GM12878 (cell line): Measurements from ENCODE around the gene PTPRM. TPM values are rescaled to one million over a fixed set of nuclear protein-coding genes. Genes with fewer than 3 reads are reported as not detected.

ENCODE experiments used
- ATAC-seq: fragments of 200-7000 bp; cut with Tn5 transposase; 3 replicates; pipeline ENCODE4 v1.9.1; 2020; ENCODE audit warnings: mild to moderate bottlenecking, moderate library complexity
- BruUV-seq: library from RNA; stranded (reverse); fragments of 400-500 nt; replicated peaks from 2 replicates; lab custom pipeline; 2021; lab: Mats Ljungman, UMichigan
- CTCF ChIA-PET: fragments of 300-600 bp; sonication (Branson Sonifier 250); formaldehyde crosslinking; extraction: SDS; loops from one replicate; lab custom pipeline; 2021; ENCODE audit warnings: inconsistent platforms; lab: Yijun Ruan, JAX
- POLR2A ChIA-PET: fragments of 350-600 bp; formaldehyde crosslinking; extraction: SDS; loops from one replicate; lab custom pipeline; 2021; ENCODE audit warnings: inconsistent platforms; lab: Charles Lee
- RAD21 ChIA-PET: fragments of 300-600 bp; sonication (Branson Sonifier 250); formaldehyde crosslinking; loops from one replicate; lab custom pipeline; 2023; ENCODE audit warnings: antibody characterized with exemption; ENCODE audit not compliant: unreplicated experiment; lab: Charles Lee
- SMC1A ChIA-PET: fragments of 300-600 bp; sonication (Branson Sonifier 250); formaldehyde crosslinking; loops from one replicate; lab custom pipeline; 2023; ENCODE audit not compliant: unreplicated experiment, uncharacterized antibody; lab: Charles Lee
- DNase-seq: peaks from one replicate; pipeline ENCODE4 v3.0.0-alpha.2; 2011; ENCODE audit warnings: low read depth, low spot score
- FAIRE-seq: peaks from 3 replicates; lab custom pipeline; 2011; peaks lifted over from hg19 to GRCh38; lab: Jason Lieb, UNC
- H2AFZ ChIP-seq: 2 replicates; pipeline ENCODE4 v1.6.0; 2011; ENCODE audit warnings: low read depth, low read length, control low read depth; ENCODE audit not compliant: control insufficient read depth
- H3K27ac ChIP-seq: 2 replicates; pipeline ENCODE4 v1.5.1; 2011; ENCODE audit warnings: control low read depth; ENCODE audit not compliant: control insufficient read depth, insufficient read depth
- H3K27me3 ChIP-seq, 2 experiments: replicated peaks in 1 of 2; 2 replicates each; pipeline versions ENCODE4 v1.6.0 to v1.6.1; 2011; ENCODE audit warnings: low read length in 1 of 2; ENCODE audit not compliant: control insufficient read depth in 2 of 2, insufficient read depth in 2 of 2
- H3K36me3 ChIP-seq, 2 experiments: 2 replicates each; pipeline ENCODE4 v1.5.1; 2011; ENCODE audit warnings: low read length in 1 of 2; ENCODE audit not compliant: control insufficient read depth in 2 of 2, insufficient read depth in 2 of 2
- H3K4me1 ChIP-seq: 2 replicates; pipeline ENCODE4 v1.6.1; 2011; ENCODE audit warnings: mild to moderate bottlenecking, low read length, moderate library complexity, mixed read lengths; ENCODE audit not compliant: control insufficient read depth, insufficient read depth
- H3K4me2 ChIP-seq: 2 replicates; pipeline ENCODE4 v1.6.0; 2011; ENCODE audit warnings: control low read depth; ENCODE audit not compliant: control insufficient read depth, insufficient read depth
- H3K4me3 ChIP-seq: fragments of 200-600 bp; sonication (generic); 2 replicates; pipeline ENCODE4 v1.5.1; 2016
- H3K79me2 ChIP-seq: 2 replicates; pipeline ENCODE4 v1.6.0; 2011; ENCODE audit warnings: low read length; ENCODE audit not compliant: control insufficient read depth, insufficient read depth
- H3K9ac ChIP-seq: 2 replicates; pipeline ENCODE4 v1.8.0; 2011; ENCODE audit warnings: low read length, control low read depth, mixed read lengths; ENCODE audit not compliant: control insufficient read depth, insufficient read depth
- H3K9me3 ChIP-seq: replicated peaks from 3 replicates; pipeline ENCODE4 v1.5.1; 2011; ENCODE audit warnings: mild to moderate bottlenecking, low read length; ENCODE audit not compliant: control insufficient read depth, insufficient read depth
- H4K20me1 ChIP-seq: 2 replicates; pipeline ENCODE4 v1.6.0; 2011; ENCODE audit not compliant: control insufficient read depth, insufficient read depth
- ASH2L ChIP-seq: fragments of 300-600, 200-600 bp; sonication (generic); IDR thresholded peaks from 2 replicates; pipeline ENCODE4 v1.6.1; 2017; ENCODE audit warnings: low read depth, mild to moderate bottlenecking, borderline replicate concordance
- ATF7 ChIP-seq: fragments of 450-650 bp; IDR thresholded peaks from 2 replicates; pipeline ENCODE4 v1.6.1; 2016; ENCODE audit warnings: low read depth, mild to moderate bottlenecking
- CHD2 ChIP-seq: IDR thresholded peaks from 2 replicates; pipeline ENCODE4 v1.6.1; 2011; ENCODE audit warnings: low read depth, low read length, improper control_type of control experiment, borderline replicate concordance
- CHD4 ChIP-seq: fragments of 200-600 bp; sonication (generic); IDR thresholded peaks from 2 replicates; pipeline ENCODE4 v1.6.1; 2016; ENCODE audit warnings: mild to moderate bottlenecking
- E2F8 ChIP-seq: fragments of 450-650 bp; IDR thresholded peaks from 2 replicates; pipeline ENCODE4 v1.6.1; 2018; ENCODE audit warnings: mild to moderate bottlenecking, low read depth, moderate library complexity; ENCODE audit not compliant: partially characterized antibody
- EZH2 ChIP-seq: IDR thresholded peaks from 2 replicates; pipeline ENCODE4 v1.6.1; 2012; ENCODE audit warnings: low read depth, mild to moderate bottlenecking, control low read depth, inconsistent platforms, low read length, borderline replicate concordance; ENCODE audit not compliant: control insufficient read depth
- FOS ChIP-seq: IDR thresholded peaks from 3 replicates; pipeline ENCODE4 v1.6.1; 2011; ENCODE audit warnings: borderline replicate concordance; ENCODE audit not compliant: insufficient read length; ENCODE audit errors: extremely low read depth
- IRF4 ChIP-seq: IDR thresholded peaks from 2 replicates; pipeline ENCODE4 v1.6.1; 2011; ENCODE audit warnings: low read depth, low read length
- KDM1A ChIP-seq: fragments of 200-600 bp; sonication (generic); IDR thresholded peaks from 2 replicates; pipeline ENCODE4 v1.6.1; 2016; ENCODE audit warnings: borderline replicate concordance
- MTA3 ChIP-seq: IDR thresholded peaks from 2 replicates; pipeline ENCODE4 v1.6.1; 2012; ENCODE audit warnings: low read length, inconsistent platforms, borderline replicate concordance
- NR2C2 ChIP-seq: IDR thresholded peaks from 2 replicates; pipeline ENCODE4 v1.6.1; 2011; ENCODE audit warnings: borderline replicate concordance, low read depth; ENCODE audit not compliant: control insufficient read depth, insufficient read length
- SREBF1 ChIP-seq: IDR thresholded peaks from 2 replicates; pipeline ENCODE4 v1.6.1; 2012; ENCODE audit warnings: mild to moderate bottlenecking, low read length
- STAT1 ChIP-seq: fragments of 450-650 bp; conservative IDR thresholded peaks from 2 replicates; pipeline ENCODE4 v1.6.1; 2014; ENCODE audit warnings: antibody characterized with exemption, mild to moderate bottlenecking
- USF1 ChIP-seq: IDR thresholded peaks from 2 replicates; pipeline ENCODE4 v1.6.1; 2011; ENCODE audit warnings: borderline replicate concordance, low read depth, mild to moderate bottlenecking, moderate library complexity, mixed read lengths, low read length; ENCODE audit not compliant: insufficient read depth; ENCODE audit errors: extremely low read length
- WRNIP1 ChIP-seq: IDR thresholded peaks from 2 replicates; pipeline ENCODE4 v1.6.1; 2011; ENCODE audit warnings: low read depth, low read length, improper control_type of control experiment, borderline replicate concordance
- ZBTB40 ChIP-seq: fragments of 450-650 bp; IDR thresholded peaks from 2 replicates; pipeline ENCODE4 v1.6.1; 2016; ENCODE audit warnings: mild to moderate bottlenecking, moderate library complexity, borderline replicate concordance
- ZZZ3 ChIP-seq: IDR thresholded peaks from 2 replicates; pipeline ENCODE4 v1.6.1; 2011; ENCODE audit warnings: low read depth; ENCODE audit not compliant: control insufficient read depth, insufficient read length
- WGBS: methylation state at CpG from one replicate; pipeline ENCODE4 v1.1.6; 2016; ENCODE audit warnings: low lambda C conversion rate; ENCODE audit not compliant: insufficient replicate concordance, insufficient coverage; ENCODE audit errors: missing lambda C conversion rate; 5-methylcytosine and 5-hydroxymethylcytosine counted together
- in situ Hi-C: fragments of 300-500 bp; cut with MboI; formaldehyde crosslinking; loops from 9 replicates; pipeline ENCODE4 v1.14.3; 2018; ENCODE audit warnings: mixed read lengths
- intact Hi-C: fragments of 100-400 bp; cut with micrococcal nuclease; formaldehyde crosslinking; loops from one replicate; pipeline ENCODE4 v1.14.2; 2022; ENCODE audit not compliant: unreplicated experiment
- polyA plus RNA-seq, 11 experiments: library from polyadenylated mRNA; depleted of rRNA in 4 of 11; unstranded in 6 of 11; stranded (reverse) in 5 of 11; fragments of >200 nt; fragmentation: Nextera tagmentation in 4 of 11; fragmentation: Illumina TruSeq in 1 of 11; extraction: Ambion mirVana in 4 of 11; extraction: Trizol in 1 of 11; gene quantifications; 1 replicate in 1 of 11; 2 replicates in 10 of 11; pipeline versions ENCODE4 v1.2.1 to v1.2.3, GENCODE V29; 2011 to 2016; ENCODE audit warnings: inconsistent platforms in 2 of 11, missing spikeins in 2 of 11, low read depth in 1 of 11
- total RNA-seq, 4 experiments: library from RNA; depleted of rRNA in 3 of 4; stranded (reverse); fragments of >200 nt in 3 of 4; fragmentation: Illumina TruSeq in 1 of 4; extraction: Trizol in 1 of 4; gene quantifications; 2 replicates each; pipeline versions ENCODE4 v1.2.1 to v1.2.3, GENCODE V29; 2013 to 2021

PTPRM gene
- total and polyA plus RNA-seq, 10 of the 15 experiments (the other 5 are each of a cell fraction or from before 2014, with no cell fraction given), result 0.07 to 22.6 (median 0.60) TPM

DNA sequence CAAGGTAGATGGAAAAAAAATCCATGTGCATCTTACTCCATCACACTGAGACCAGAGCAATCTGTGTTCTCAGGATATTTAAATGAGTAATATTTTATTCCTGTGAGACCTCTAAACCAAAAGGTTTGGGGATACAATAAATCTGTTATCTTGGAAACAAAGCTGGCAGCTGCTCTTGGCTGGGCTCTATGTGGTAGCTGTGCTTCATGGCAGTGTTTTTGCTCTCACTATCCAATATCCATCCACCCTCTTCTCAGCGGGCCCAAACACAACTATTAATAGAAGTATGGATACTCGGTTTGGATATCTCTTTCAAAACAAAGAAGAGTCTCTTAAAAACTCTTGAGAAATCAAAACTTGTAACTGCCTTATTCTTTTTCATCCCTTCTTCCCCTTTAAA, 797.3 kb downstream of the PTPRM start:
- Histone ChIP-seq H3K79me2 (no peaks in the 10 kb centered on the region), H3K9me3 (no peaks in the 10 kb centered on the region), H3K4me2 (no peak overlapping the region), H3K36me3 (no peaks in the 10 kb centered on the region), H3K4me1 (no peaks in the 10 kb centered on the region), H3K27me3 (peaks cover 0 to 4% of the 10 kb centered on the region in 2 experiments), H2AFZ (no peak overlapping the region), H3K27ac (no peak overlapping the region), H3K9ac (no peak overlapping the region), H3K4me3 (no peak overlapping the region), H4K20me1 (no peaks in the 10 kb centered on the region)
- whole genome bisulfite sequencing, result 0% methylated on average over 2 of the region's 2 CpGs
- FAIRE-seq (no peak), ATAC-seq (no peak), DNase-seq (no peak)
- no TSS peak for BruUV-seq
- POLR2A ChIA-PET, result no interaction called here
- CTCF ChIA-PET, result interaction anchor here (1.1 to 1.2 kb wide), 2 partner anchors 23 to 386 kb away, joined by 3 read pairs; no protein-coding TSS in a partner anchor
- in situ Hi-C loops (no loop called here), intact Hi-C loops (no loop called here)
- SMC1A ChIA-PET, result no interaction called here
- RAD21 ChIA-PET, result no interaction called here
- TF ChIP-seq KDM1A (no peak), NR2C2 (no peak), MTA3 (no peak), CHD4 (no peak), WRNIP1 (no peak), ZBTB40 (no peak), E2F8 (no peak), USF1 (no peak), ZZZ3 (no peak), EZH2 (no peak), IRF4 (no peak), SREBF1 (no peak), CHD2 (no peak), STAT1 (no peak), FOS (no peak), ASH2L (no peak), ATF7 (no peak)
